HepG2 (cell line): Measurements from ENCODE around the gene TIGAR. TPM values are rescaled to one million over a fixed set of nuclear protein-coding genes. Genes with fewer than 3 reads are reported as not detected.

Source experiments
- GABPB1 ChIP-seq: IDR thresholded peaks from 2 replicates; pipeline ENCODE4 v1.6.1; 2016; ENCODE audit warnings: mild to moderate bottlenecking, missing genetic modification reagents, moderate library complexity, missing compliant biosample characterization
- KIAA2018 ChIP-seq: sonication (generic); formaldehyde crosslinking; IDR thresholded peaks from 2 replicates; pipeline ENCODE4 v1.5.0; 2020; ENCODE audit warnings: mild to moderate bottlenecking, missing genetic modification reagents, borderline replicate concordance
- SP2 ChIP-seq: sonication (generic); formaldehyde crosslinking; IDR thresholded peaks from 2 replicates; pipeline ENCODE4 v1.5.1; 2020; ENCODE audit warnings: mild to moderate bottlenecking, missing genetic modification reagents
- ZFP36L2 ChIP-seq: sonication (generic); formaldehyde crosslinking; IDR thresholded peaks from 2 replicates; pipeline ENCODE4 v1.4.0; 2020; ENCODE audit warnings: missing genetic modification reagents
- ZNF121 ChIP-seq: sonication (generic); formaldehyde crosslinking; IDR thresholded peaks from 2 replicates; pipeline ENCODE4 v1.5.0; 2020; ENCODE audit warnings: mild to moderate bottlenecking, missing genetic modification reagents
- ZNF143 ChIP-seq: sonication (generic); formaldehyde crosslinking; IDR thresholded peaks from 2 replicates; pipeline ENCODE4 v1.4.0; 2020; ENCODE audit warnings: missing genetic modification reagents
- ZNF362 ChIP-seq: sonication (generic); formaldehyde crosslinking; IDR thresholded peaks from 2 replicates; pipeline ENCODE4 v1.4.0; 2020; ENCODE audit warnings: missing genetic modification reagents, mild to moderate bottlenecking, borderline replicate concordance
- polyA plus RNA-seq, 8 experiments: library from polyadenylated mRNA; depleted of rRNA in 3 of 8; stranded (reverse) in 7 of 8; unstranded in 1 of 8; fragments of >200 nt; fragmentation: Illumina TruSeq in 4 of 8; extraction: Trizol in 4 of 8; gene quantifications; 2 replicates each; pipeline versions ENCODE4 v1.2.1 to v1.2.3, GENCODE V29; 2011 to 2016; ENCODE audit warnings: low read depth in 4 of 8, missing spikeins in 1 of 8, mixed read lengths in 1 of 8; ENCODE audit not compliant: insufficient read depth in 1 of 8
- total RNA-seq, 5 experiments: library from RNA; depleted of rRNA; stranded (reverse); fragments of >200 nt; fragmentation: Illumina TruSeq; extraction: Trizol; gene quantifications; 2 replicates each; pipeline ENCODE4 v1.2.3, GENCODE V29; 2016; ENCODE audit warnings: low read depth in 1 of 5

The TIGAR gene
- total and polyA plus RNA-seq, 2 of the 13 experiments (the other 11 are each of a cell fraction or from before 2014, with no cell fraction given), result 2.6 to 21.8 TPM

GRCh38 chr12:4275016-4275869 is 45.8 kb upstream of the TIGAR start (continued):
- TF ChIP-seq KIAA2018 (CRISPR knock-in tag), result no peak
- no peak for TF ChIP-seq ZNF143 (CRISPR knock-in tag)
- TF ChIP-seq ZNF121, result no peak
- no peak for TF ChIP-seq ZFP36L2 (CRISPR knock-in tag)
- no peak for TF ChIP-seq ZNF362 (CRISPR knock-in tag)
- TF ChIP-seq GABPB1, result no peak
- TF ChIP-seq SP2 (CRISPR knock-in tag), result no peak
